Astrocyte of the spinal cord (primary cell): ENCODE results near the gene PTGDS.

Source experiments
- DNase-seq: peaks from one replicate; pipeline ENCODE4 v3.0.0; 2011; ENCODE audit warnings: low read depth, low spot score
- H3K4me3 ChIP-seq: 2 replicates; pipeline ENCODE4 v1.5.1; 2011; ENCODE audit warnings: low read depth, mild to moderate bottlenecking, low read length, moderate library complexity
- in situ Hi-C: cut with HindIII; loops from 2 replicates; pipeline ENCODE4 v1.10.0; 2017; ENCODE audit warnings: low sequenced_read_pairs
- TF ChIP-seq, protein P1 (sequence below): IDR thresholded peaks from 2 replicates; pipeline ENCODE4 v1.5.1; 2012; ENCODE audit warnings: low read depth, mild to moderate bottlenecking, low read length, inconsistent platforms

The PTGDS gene

DNA sequence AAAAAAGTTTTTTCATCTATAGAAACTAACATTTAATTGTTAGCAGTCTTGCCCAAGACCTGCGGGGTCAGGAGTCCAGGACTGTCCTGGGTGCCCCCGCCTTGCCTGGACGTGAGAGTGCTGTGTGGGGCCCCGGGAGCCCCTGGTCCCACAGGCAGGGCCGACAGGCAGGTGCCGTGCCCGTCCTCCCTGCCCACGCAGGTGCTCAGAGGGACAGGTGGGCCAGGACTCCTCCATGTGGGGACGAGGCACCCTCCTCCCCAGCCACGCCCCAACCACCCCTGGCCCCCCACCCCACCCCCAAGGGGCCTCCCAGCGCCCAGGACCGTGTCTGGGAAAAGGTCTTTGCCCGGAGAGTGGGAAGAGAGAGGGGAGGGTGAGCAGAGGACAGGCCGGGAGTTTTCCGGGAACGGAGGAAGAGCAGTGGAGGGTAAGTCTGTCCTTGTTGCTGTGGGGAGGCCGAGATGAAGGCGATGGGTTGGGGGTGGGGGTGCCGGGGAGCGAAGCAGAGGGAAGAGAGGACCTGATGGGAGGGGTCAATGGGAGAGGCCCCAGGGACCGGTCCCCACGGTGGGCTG, 28.0 kb upstream of the PTGDS start:
- no peak for DNase-seq
- in situ Hi-C loops: loop anchor here (25.0 kb wide), 1 partner anchor 88 kb away; the partner anchor contains the start of genes ABCA2, FUT7 and NPDC1
- TF ChIP-seq, protein P1, sequence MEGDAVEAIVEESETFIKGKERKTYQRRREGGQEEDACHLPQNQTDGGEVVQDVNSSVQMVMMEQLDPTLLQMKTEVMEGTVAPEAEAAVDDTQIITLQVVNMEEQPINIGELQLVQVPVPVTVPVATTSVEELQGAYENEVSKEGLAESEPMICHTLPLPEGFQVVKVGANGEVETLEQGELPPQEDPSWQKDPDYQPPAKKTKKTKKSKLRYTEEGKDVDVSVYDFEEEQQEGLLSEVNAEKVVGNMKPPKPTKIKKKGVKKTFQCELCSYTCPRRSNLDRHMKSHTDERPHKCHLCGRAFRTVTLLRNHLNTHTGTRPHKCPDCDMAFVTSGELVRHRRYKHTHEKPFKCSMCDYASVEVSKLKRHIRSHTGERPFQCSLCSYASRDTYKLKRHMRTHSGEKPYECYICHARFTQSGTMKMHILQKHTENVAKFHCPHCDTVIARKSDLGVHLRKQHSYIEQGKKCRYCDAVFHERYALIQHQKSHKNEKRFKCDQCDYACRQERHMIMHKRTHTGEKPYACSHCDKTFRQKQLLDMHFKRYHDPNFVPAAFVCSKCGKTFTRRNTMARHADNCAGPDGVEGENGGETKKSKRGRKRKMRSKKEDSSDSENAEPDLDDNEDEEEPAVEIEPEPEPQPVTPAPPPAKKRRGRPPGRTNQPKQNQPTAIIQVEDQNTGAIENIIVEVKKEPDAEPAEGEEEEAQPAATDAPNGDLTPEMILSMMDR: no peak
- H3K4me3 ChIP-seq: peak overlapping the region; percentile 50

DNA sequence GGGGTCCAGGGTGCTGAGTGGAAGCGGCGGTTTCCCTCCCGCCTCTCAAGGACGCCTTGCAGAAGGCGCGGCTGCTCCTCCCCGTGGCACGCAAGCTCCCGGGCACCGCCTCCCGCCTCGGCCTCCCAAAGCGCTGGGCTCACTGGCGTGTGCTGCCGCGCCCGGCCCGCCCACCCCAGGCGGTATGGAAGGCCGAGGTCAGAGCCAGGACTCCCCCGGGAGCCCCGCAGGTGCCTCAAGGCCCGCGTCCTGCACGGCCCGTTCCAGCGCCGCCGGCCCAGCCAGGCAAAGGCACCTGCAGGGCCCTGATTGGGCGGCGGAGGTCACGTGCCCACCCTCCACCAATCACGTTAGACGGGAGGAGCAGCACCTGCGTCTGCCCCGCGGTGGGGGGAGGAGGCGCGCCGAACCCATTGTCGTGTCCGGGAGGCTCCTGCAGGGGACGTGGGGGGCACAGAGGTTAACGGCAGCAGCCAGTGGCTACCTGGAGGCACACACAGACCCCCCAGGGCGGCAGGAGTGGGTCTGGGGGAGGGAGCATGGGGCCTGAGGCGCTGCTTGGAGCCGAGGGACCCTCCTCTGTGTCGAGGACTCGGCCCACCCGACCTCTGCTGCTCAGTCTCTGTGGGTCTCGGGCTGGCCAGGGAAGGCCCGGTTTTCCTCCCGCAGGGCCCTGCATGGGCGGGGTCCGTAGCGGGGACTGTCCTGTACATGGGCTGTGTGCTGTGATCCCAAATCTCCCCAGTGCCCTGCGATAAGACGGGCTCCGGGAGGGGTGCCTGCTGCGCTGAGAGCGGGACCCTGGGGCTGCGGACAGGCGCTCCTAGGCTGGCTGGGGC, 27.3 kb upstream of the PTGDS start:
- H3K4me3 ChIP-seq: peak overlapping the region; percentile 50
- in situ Hi-C loops: loop anchor here (25.0 kb wide), 1 partner anchor 87 kb away; the partner anchor contains the start of genes ABCA2, FUT7 and NPDC1
- DNase-seq: peak; percentile 80
- TF ChIP-seq, protein P1: no peak

DNA sequence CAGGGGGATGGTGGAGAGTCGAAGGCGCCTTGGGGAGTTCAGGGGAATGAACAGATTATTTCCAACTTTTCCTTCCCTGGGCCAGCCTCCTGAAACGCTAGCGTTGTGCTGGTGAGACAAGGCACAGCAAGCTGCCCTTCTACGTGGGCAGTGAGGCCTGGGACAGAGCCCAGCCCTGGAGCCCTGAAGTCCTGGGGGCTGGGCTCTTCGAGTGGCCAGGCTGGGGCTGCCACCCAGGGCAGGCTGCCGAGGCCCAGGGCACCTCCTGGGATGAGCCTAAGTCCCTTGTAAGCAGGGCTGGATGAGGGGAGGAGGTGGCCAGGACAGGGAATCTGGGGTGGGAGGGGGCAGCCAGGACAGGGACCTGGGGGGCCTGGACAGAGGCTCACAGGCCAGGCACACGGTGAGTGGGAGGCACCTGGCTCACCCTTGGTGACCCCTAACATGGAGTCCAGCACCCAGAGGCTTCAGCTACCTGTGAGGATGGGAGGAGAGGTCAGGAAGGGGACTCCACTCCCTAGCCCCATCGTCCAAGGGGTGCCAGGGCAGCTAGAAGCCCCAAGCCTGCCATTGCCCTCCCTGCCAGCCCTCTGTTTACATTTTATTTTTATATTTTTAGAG, 26.5 kb upstream of the PTGDS start:
- TF ChIP-seq, protein P1: no peak
- no peak for DNase-seq
- H3K4me3 ChIP-seq: peak overlapping the region; percentile 50
- in situ Hi-C loops: no loop called here

DNA sequence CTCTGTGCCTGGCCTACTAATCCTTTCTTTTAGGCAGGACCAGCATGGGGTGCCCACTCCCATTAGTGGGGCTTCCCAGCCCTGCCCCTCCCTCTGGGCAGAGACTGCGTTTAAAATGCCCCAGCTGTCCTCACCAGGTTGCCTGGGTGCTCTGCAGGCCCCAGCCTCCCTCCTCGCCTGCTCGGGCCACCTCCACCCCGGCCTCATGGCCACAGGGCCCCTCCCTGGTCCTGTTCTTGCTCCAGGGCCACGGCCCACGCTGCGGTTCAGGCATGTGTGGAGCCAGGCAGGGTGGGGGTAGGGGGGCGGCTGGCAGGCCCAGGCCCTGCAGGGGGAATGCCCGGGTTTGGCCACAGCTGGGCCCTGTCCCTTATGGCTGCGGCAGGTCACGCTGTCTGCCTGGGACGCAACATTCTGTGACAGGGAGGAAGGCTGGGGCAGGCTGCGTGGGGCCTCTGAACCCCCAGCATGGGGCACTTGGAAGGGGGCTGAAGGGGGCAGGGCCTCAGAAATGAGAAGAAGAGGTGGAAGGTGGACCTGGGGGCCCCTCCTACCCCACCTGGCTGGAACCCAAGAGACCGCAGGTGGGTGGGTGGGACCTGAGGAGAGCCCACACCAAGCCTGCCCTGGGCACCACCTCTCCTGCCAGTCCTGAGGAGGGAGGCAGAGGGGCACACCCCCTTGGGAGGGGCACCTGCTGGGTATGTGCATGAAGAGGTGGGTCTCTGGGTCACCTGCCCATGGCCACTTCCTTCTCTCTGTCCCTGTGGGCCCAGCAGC, 25.6 kb upstream of the PTGDS start, which contains the start of gene LCN12:
Gene LCN12 (plus strand): TSS at position 733 of the 780 bp plus-strand sequence. CDS start 55 bp downstream, outside the sequence.
- TF ChIP-seq, protein P1: no peak
- DNase-seq: no peak

DNA sequence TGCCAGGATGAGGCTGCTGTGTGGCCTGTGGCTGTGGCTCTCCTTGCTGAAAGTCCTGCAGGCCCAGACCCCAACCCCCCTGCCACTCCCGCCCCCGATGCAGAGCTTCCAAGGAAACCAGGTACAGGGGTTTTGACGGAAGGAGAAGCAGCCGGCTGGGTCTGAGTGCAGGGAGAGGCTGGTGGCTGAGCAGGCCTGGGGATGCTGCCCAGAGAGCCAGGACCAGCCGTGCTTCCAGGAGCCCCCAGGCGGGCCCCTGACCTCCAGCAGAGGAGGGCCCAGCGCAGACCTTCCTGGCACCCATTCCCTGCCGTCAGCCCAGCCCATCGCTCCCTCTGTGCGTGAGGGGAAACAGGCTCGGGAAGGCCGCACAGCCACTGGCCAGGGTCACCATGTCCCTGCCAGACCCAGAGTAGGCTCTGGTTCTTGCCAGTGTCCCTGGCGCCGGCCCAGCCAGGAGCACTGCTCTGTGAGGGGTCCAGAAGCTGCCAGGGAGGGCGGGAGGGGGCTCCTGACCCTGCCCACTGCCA, 24.9 kb upstream of the PTGDS start:
- DNase-seq: no peak
- H3K4me3 ChIP-seq: no peak overlapping the region
- in situ Hi-C loops: no loop called here
- TF ChIP-seq, protein P1: no peak

More for the DNA sequence above, 25.6 kb upstream of the PTGDS start, which contains the start of gene LCN12:
- in situ Hi-C loops: no loop called here
- H3K4me3 ChIP-seq: no peak within 1 kb of the TSS
